ENCODE data around the gene POTEJ. TPM values are rescaled to one million over a fixed set of nuclear protein-coding genes. Genes with fewer than 3 reads are reported as not detected.
"Not testable (repeated sequence)": the region's sequence is repeated elsewhere in the genome, so short reads cannot be mapped to it uniquely, and the experiment has no call there.

Gene POTEJ
- total and polyA plus RNA-seq, 8 donors: 0.06 to 0.19 (median 0.07) TPM; not detected in 4

GRCh38 chr2:130609002-130609920 lies 2.0 kb upstream of the POTEJ start:
- DNase-seq; H3K36me3 ChIP-seq; H3K9me3 ChIP-seq; H3K4me1 ChIP-seq; H3K4me3 ChIP-seq; intact Hi-C loops (cut with DNase I); FAIRE-seq; H3K27ac ChIP-seq; H3K27me3 ChIP-seq: not testable (repeated sequence)
- ATAC-seq: peak in 1 of 4 donors; percentile 20
- 52 to 64% methylated on average over 3 to 5 of the region's 28 CpGs for WGBS, 2 donors

- H3K9me3 ChIP-seq; ATAC-seq; H3K4me3 ChIP-seq; H3K4me1 ChIP-seq; H3K27ac ChIP-seq; H3K36me3 ChIP-seq; FAIRE-seq; H3K27me3 ChIP-seq; intact Hi-C loops (cut with DNase I): not testable (repeated sequence)
- peak in 1 of 6 donors; percentile 35 for DNase-seq
- 90 to 92% methylated on average over 13 of the region's 15 CpGs for WGBS, 2 donors
Observed at GRCh38 chr2:130610486-130610885, 754 bp upstream of the POTEJ start.

GRCh38 chr2:130628784-130629475 lies 17.7 kb downstream of the POTEJ start:
- H3K27ac ChIP-seq; DNase-seq; H3K36me3 ChIP-seq; H3K4me1 ChIP-seq; H3K9me3 ChIP-seq; FAIRE-seq; ATAC-seq; intact Hi-C loops (cut with DNase I); H3K27me3 ChIP-seq; H3K4me3 ChIP-seq: not testable (repeated sequence)
- WGBS, 2 donors: 80 to 89% methylated on average over 9 of the region's 10 CpGs

GRCh38 chr2:130638973-130639372 lies 27.7 kb downstream of the POTEJ start:
- 64 to 75% methylated on average over 2 of the region's 2 CpGs for WGBS, 2 donors
- ATAC-seq; H3K36me3 ChIP-seq; H3K4me3 ChIP-seq; intact Hi-C loops (cut with DNase I); H3K27ac ChIP-seq; H3K27me3 ChIP-seq; H3K9me3 ChIP-seq; H3K4me1 ChIP-seq; DNase-seq; FAIRE-seq: not testable (repeated sequence)

GRCh38 chr2:130641688-130642087 lies 30.4 kb downstream of the POTEJ start:
- not testable (repeated sequence) for DNase-seq

GRCh38 chr2:130649285-130649684 lies 38.0 kb downstream of the POTEJ start:
- H3K36me3 ChIP-seq; H3K9me3 ChIP-seq; H3K4me1 ChIP-seq; H3K4me3 ChIP-seq; ATAC-seq; H3K27me3 ChIP-seq; intact Hi-C loops (cut with DNase I); DNase-seq; H3K27ac ChIP-seq; FAIRE-seq: not testable (repeated sequence)
- WGBS, 2 donors: 31 to 53% methylated on average over 1 of the region's 1 CpG

More at GRCh38 chr2:130641688-130642087, 30.4 kb downstream of the POTEJ start:
- H3K27ac ChIP-seq; H3K4me3 ChIP-seq; intact Hi-C loops (cut with DNase I); ATAC-seq; H3K36me3 ChIP-seq; H3K9me3 ChIP-seq; H3K4me1 ChIP-seq; H3K27me3 ChIP-seq; FAIRE-seq: not testable (repeated sequence)
- WGBS, 2 donors: 64% methylated on average over 3 to 4 of the region's 4 CpGs

DNA sequence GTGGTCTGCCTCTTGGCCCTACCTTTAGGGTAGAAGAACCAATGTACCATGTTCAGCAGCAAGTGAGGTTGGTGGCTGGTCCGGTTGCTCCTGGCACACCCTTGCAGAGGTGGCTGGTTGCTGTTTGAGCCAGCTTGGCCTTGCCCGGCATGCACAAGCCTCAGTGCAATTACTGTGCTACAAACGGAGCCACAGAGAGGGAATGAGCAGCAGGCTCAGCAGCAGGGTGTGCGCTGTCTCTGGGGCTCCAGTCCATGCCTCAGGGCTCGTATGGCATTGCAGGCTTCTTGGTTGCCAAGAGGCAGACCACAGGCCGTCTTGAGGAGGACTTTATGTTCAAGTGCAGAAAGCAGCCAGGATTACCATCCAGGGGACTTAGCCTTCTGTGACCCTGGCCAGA lies 53.3 kb downstream of the POTEJ start:
- intact Hi-C loops (cut with DNase I); H3K27me3 ChIP-seq; H3K9me3 ChIP-seq; H3K27ac ChIP-seq; H3K36me3 ChIP-seq; FAIRE-seq; H3K4me3 ChIP-seq; ATAC-seq; H3K4me1 ChIP-seq: not testable (repeated sequence)
- WGBS, 2 donors: 83 to 94% methylated on average over 5 to 6 of the region's 6 CpGs
- DNase-seq: peak in 1 of 6 donors; percentile 7

DNA sequence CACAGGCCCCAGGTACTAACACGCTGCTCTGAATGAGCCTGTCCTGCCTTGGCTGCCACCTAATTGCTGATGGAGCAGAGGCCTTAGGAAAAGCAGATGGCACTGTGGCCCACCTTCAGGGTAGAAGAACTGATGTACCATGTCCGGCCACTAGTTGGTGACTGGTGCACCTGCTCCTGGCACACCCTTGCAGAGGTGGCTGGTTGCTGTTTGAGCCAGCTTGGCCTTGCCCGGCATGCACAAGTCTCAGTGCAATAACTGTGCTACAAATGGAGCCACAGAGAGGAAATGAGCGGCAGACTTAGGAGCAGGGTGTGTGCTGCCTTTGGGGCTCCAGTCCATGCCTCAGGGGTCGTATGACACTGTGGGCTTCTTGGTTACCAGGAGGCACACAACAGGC lies 54.4 kb downstream of the POTEJ start:
- H3K27ac ChIP-seq; FAIRE-seq; H3K36me3 ChIP-seq; H3K9me3 ChIP-seq; intact Hi-C loops (cut with DNase I); H3K4me3 ChIP-seq; H3K4me1 ChIP-seq; ATAC-seq; H3K27me3 ChIP-seq: not testable (repeated sequence)
- peak in 1 of 6 donors; percentile 13 for DNase-seq
- 76 to 78% methylated on average over 5 of the region's 5 CpGs for WGBS, 2 donors

GRCh38 chr2:130667516-130667915 lies 56.3 kb downstream of the POTEJ start:
- H3K27me3 ChIP-seq; H3K9me3 ChIP-seq; H3K4me3 ChIP-seq; ATAC-seq; H3K36me3 ChIP-seq; intact Hi-C loops (cut with DNase I); H3K27ac ChIP-seq; H3K4me1 ChIP-seq; FAIRE-seq: not testable (repeated sequence)
- WGBS, 2 donors: 90 to 95% methylated on average over 9 to 10 of the region's 10 CpGs
- DNase-seq: peak in 1 of 6 donors; percentile 33

GRCh38 chr2:130670026-130670745 lies 58.9 kb downstream of the POTEJ start:
- H3K27me3 ChIP-seq; H3K9me3 ChIP-seq; H3K36me3 ChIP-seq; H3K4me1 ChIP-seq; H3K4me3 ChIP-seq; FAIRE-seq; ATAC-seq; intact Hi-C loops (cut with DNase I); H3K27ac ChIP-seq: not testable (repeated sequence)
- WGBS, 2 donors: 82 to 91% methylated on average over 10 to 11 of the region's 13 CpGs
- DNase-seq: peak in 1 of 6 donors; percentile 16

DNA sequence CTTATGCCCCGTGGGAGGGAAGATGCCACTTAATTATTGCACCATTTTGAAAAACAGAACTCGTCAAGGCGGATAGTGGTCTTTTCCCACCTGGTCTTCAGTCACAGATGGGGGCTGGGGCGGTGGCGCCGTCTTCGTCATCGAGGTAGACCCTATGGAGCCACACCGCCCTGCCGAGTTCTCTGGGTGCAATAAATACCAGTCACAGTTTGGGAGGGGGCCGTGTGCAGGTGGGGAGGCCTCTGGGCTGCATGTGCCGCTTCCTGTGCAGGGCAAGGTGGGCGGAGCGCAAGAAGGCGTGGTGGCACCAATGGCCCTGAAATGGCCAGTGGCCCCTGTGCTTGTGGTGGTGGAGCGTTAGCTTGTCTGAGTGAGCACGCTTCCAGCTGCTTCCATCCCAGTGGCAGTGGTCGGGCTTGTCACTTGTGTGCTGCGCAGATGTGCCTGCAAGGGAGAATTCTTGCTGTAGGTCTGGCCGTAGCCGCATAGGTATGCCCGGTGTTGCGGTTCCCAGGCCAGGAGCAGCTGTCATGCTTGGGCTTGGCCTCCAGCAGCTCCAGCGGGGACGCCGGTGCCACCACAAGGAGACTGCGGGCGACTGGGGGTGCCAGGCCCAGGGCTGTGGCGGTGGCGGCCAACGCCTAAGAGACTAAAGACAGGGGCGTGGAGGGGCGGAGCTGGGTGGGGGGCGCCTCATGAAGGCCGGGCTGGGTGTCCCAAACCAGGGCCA lies 81.0 kb downstream of the POTEJ start:
- H3K36me3 ChIP-seq: not testable (repeated sequence)
- peak; percentile 74 to 85 (median 78) for ATAC-seq
- peak in 4 of 6 donors; percentile 14 to 42 (median 38) for DNase-seq

More for the DNA sequence above, 81.0 kb downstream of the POTEJ start:
- peak overlapping the region in 1 of 4 donors; percentile 30 for H3K4me3 ChIP-seq
- FAIRE-seq; H3K27me3 ChIP-seq; H3K27ac ChIP-seq; H3K9me3 ChIP-seq; H3K4me1 ChIP-seq; intact Hi-C loops (cut with DNase I): not testable (repeated sequence)
- 41 to 44% methylated on average over 17 to 26 of the region's 35 CpGs for WGBS, 2 donors
